ENCODE results near the gene CDKN2B-AS1. TPM values are rescaled to one million over a fixed set of nuclear protein-coding genes. Genes with fewer than 3 reads are reported as not detected.

The CDKN2B-AS1 gene
- total RNA-seq, 1 donor from 2014 or later: 1.4 TPM

- Mint-ChIP-seq H3K4me3 (no peak overlapping the region), H3K9me3 (no peaks in the 10 kb centered on the region), H3K27me3 (no peaks in the 10 kb centered on the region), H3K36me3 (ENCODE audit: low read depth) (no peaks in the 10 kb centered on the region), H3K4me1 (no peaks in the 10 kb centered on the region), H3K27ac (no peak overlapping the region)
- POLR2A ChIA-PET: no interaction called here
- no peak for TF ChIP-seq CTCF (IDR thresholded peaks at IDR 0.05)
- intact Hi-C loops (cut with micrococcal nuclease): no loop called here
- no peak for ATAC-seq (ENCODE audit: low read depth)
- DNase-seq: no peak
- CTCF ChIA-PET: interaction anchor here (1.2 to 6.7 kb wide), 2 partner anchors 10 to 230 kb away, joined by 3 to 112 read pairs; no protein-coding TSS in a partner anchor
Observed at GRCh38 chr9:22041775-22042174, 47.2 kb downstream of the CDKN2B-AS1 start.

- Mint-ChIP-seq H3K4me3 (no peak overlapping the region), H3K27me3 (no peaks in the 10 kb centered on the region), H3K9me3 (no peaks in the 10 kb centered on the region), H3K4me1 (no peaks in the 10 kb centered on the region), H3K36me3 (ENCODE audit: low read depth) (no peaks in the 10 kb centered on the region), H3K27ac (no peak overlapping the region)
- TF ChIP-seq CTCF (IDR thresholded peaks at IDR 0.05): no peak
- ChIA-PET CTCF (interaction anchor here (0.9 to 1.6 kb wide), 3 partner anchors 200 to 232 kb away, joined by 3 to 6 read pairs (median 4); no protein-coding TSS in a partner anchor), POLR2A (no interaction called here)
- ATAC-seq (ENCODE audit: low read depth) (no peak), DNase-seq (no peak)
- intact Hi-C loops (cut with micrococcal nuclease): no loop called here
Observed at GRCh38 chr9:22043928-22044327, 49.3 kb downstream of the CDKN2B-AS1 start.

GRCh38 chr9:22044583-22044982 is 50.0 kb downstream of the CDKN2B-AS1 start:
- DNase-seq (no peak), ATAC-seq (ENCODE audit: low read depth) (no peak)
- Mint-ChIP-seq H3K36me3 (ENCODE audit: low read depth) (no peaks in the 10 kb centered on the region), H3K4me3 (no peak overlapping the region), H3K27me3 (no peaks in the 10 kb centered on the region), H3K4me1 (peaks cover 3% of the 10 kb centered on the region), H3K9me3 (no peaks in the 10 kb centered on the region), H3K27ac (no peak overlapping the region)
- no peak for TF ChIP-seq CTCF (IDR thresholded peaks at IDR 0.05)
- intact Hi-C loops (cut with micrococcal nuclease): no loop called here
- ChIA-PET POLR2A (interaction anchor here (0.6 kb wide), 1 partner anchor 902 kb away, joined by 5 read pairs; no protein-coding TSS in a partner anchor), CTCF (interaction anchor here (0.9 to 1.6 kb wide), 2 partner anchors 199 to 232 kb away, joined by 4 to 6 read pairs; no protein-coding TSS in a partner anchor)

GRCh38 chr9:22045423-22045822 is 50.8 kb downstream of the CDKN2B-AS1 start:
- intact Hi-C loops (cut with micrococcal nuclease): no loop called here
- Mint-ChIP-seq H3K27ac (no peak overlapping the region), H3K36me3 (ENCODE audit: low read depth) (no peaks in the 10 kb centered on the region)

More at GRCh38 chr9:22045423-22045822, 50.8 kb downstream of the CDKN2B-AS1 start:
- TF ChIP-seq CTCF (IDR thresholded peaks at IDR 0.05): no peak
- DNase-seq: no peak
- Mint-ChIP-seq H3K9me3 (no peaks in the 10 kb centered on the region), H3K27me3 (no peaks in the 10 kb centered on the region), H3K4me3 (no peak overlapping the region), H3K4me1 (peaks cover 4% of the 10 kb centered on the region)
- CTCF ChIA-PET: interaction anchor here (1.6 kb wide), 1 partner anchor 198 kb away, joined by 6 read pairs; no protein-coding TSS in a partner anchor
- POLR2A ChIA-PET: interaction anchor here (0.6 kb wide), 2 partner anchors 242 to 903 kb away, joined by 5 to 6 read pairs; no protein-coding TSS in a partner anchor
- ATAC-seq (ENCODE audit: low read depth): no peak

Data from activated B cell treated with CpG ODN at 0.5 μM for 24 hours (primary cell).